ENCODE data around the gene MED14. TPM values are rescaled to one million over a fixed set of nuclear protein-coding genes. Genes with fewer than 3 reads are reported as not detected.

MED14 gene
- total RNA-seq, 1 donor, result 24.8 TPM

DNA sequence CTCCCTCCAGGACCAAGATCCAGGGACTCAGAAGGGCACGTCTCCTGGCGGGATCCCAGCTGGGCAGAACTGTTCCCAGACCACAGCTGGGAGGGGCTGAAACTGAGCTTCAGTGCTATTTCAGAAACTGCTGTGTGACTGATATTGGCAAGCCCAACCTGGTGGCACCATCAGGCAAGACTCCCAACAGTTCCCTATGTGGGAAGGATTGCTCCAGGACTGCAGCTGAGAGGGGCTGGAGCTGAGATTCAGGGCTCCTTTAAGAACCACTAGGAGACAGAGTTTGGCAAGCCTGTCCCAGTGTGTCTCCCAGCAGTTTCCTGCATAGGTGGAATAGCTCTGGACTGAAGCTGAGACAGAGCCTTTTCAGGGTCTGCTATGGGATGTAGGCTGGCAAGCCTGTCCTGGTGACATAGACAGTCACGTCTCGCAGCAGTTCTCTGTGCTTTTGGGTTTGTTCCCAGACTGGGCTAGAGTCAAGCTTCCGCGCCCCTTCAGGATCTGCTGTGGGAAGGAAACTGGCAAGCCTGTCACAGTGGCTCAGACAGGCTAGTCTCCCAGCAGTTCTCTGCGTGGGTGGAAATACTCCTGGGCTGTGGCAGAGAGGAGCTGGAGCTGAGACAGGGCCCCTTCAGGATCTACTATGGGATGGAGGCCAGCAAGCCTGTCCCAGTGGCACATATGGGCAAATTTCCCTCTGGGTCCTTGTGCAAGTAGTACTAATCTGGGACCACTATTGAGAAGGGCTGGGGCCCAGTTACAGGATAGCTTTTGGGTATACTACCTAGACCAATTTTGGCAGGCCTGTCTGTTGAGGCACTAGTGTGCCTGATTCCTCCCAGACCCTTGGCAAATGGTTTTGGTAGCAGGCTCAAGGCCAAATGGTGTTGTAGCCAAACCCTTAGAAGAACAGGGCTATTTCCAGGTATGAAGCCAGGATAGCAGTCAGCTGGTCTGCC is 20.2 kb upstream of the MED14 start:
- TF ChIP-seq CTCF (IDR thresholded peaks at IDR 0.05; ENCODE audit: insufficient read depth, low read length), result peak; percentile 11
- peak; percentile 37 for DNase-seq (ENCODE audit: low read depth)
- no peak overlapping the region for H3K4me3 ChIP-seq (ENCODE audit: low read depth, low read length)

- no peak for DNase-seq (ENCODE audit: low read depth)
- H3K4me3 ChIP-seq (ENCODE audit: low read depth, low read length), result no peak overlapping the region
- TF ChIP-seq CTCF (IDR thresholded peaks at IDR 0.05; ENCODE audit: insufficient read depth, low read length), result no peak
These were observed 14.5 kb upstream of the MED14 start for GRCh38 chrX:40749681-40750494.

DNA sequence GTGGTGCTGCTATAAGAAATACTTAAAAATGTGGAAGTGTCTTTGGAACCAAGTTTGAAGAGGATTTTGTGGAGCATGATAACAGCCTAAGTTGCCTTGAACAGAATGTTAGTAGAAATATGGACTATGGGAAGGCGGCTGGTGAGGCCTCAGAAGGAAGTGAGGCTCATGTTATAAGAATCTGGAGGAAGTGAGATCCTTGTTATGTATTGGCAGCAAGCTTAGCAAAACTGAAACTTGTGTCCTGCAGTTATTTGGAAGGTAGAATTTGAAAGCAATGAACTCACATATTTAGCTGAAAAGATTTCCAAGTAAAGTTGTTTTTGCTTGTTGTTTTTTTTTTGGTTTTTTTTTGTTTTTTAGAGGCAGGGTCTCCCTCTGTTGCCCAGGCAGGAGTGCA is 13.6 kb upstream of the MED14 start:
- DNase-seq (ENCODE audit: low read depth), result no peak
- TF ChIP-seq CTCF (IDR thresholded peaks at IDR 0.05; ENCODE audit: insufficient read depth, low read length), result no peak
- H3K4me3 ChIP-seq (ENCODE audit: low read depth, low read length), result no peak overlapping the region

GRCh38 chrX:40746521-40746920 is 11.2 kb upstream of the MED14 start:
- H3K4me3 ChIP-seq (ENCODE audit: low read depth, low read length), result no peak overlapping the region
- TF ChIP-seq CTCF (IDR thresholded peaks at IDR 0.05; ENCODE audit: insufficient read depth, low read length), result no peak
- no peak for DNase-seq (ENCODE audit: low read depth)

DNA sequence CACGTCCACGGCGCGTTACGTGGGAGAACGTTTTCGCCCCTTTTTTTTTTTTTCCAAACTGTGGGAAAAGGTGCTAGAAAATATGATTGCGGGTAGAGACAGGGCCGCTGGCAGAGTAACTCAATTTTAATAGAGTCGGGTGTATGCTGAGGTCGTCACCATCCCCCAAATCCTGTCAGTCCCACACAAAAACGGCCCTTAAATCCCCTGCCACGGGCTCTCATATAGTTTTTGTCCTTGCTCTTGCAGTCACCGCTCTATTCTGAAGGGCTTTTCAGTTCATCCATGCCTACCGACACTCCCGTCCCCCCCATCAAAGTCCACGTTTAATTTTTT is 796 bp upstream of the MED14 start:
- TF ChIP-seq CTCF (IDR thresholded peaks at IDR 0.05; ENCODE audit: insufficient read depth, low read length), result no peak
- DNase-seq (ENCODE audit: low read depth), result no peak
- H3K4me3 ChIP-seq (ENCODE audit: low read depth, low read length), result peak overlapping the region; percentile 86

DNA sequence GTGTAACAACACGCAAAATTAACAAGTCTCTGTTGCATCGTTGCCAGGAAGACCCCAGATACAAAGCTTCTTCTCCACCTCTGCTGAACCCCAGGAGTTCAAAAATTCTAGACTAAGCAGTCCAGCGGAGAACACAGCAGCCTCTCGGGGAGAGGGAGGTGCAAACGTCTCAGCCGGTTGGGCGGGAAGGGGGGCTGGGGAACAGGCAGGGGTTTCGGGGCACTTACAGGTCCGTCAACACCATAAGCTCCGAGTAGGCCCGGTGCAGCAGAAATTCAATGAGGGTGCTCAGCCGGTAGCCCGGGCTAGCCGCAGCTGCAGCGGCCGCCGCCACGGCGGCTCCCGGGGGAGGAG is 394 bp downstream of the MED14 start:
- peak overlapping the region; percentile 86 for H3K4me3 ChIP-seq (ENCODE audit: low read depth, low read length)
- DNase-seq (ENCODE audit: low read depth), result no peak
- TF ChIP-seq CTCF (IDR thresholded peaks at IDR 0.05; ENCODE audit: insufficient read depth, low read length), result no peak
